GM18519 (cell line): ENCODE results near the gene REEP3.
"Not testable (repeated sequence)": the region's sequence is repeated elsewhere in the genome, so short reads cannot be mapped to it uniquely, and the experiment has no call there.

Experiments used
- ATAC-seq: cut with Tn5 transposase; IDR thresholded peaks from one replicate; pipeline ENCODE4 v1.9.1; 2021; ENCODE audit warnings: mild to moderate bottlenecking, moderate library complexity; ENCODE audit not compliant: unreplicated experiment, low FRiP score

REEP3 gene

GRCh38 chr10:63520500-63521415 is at the start of gene REEP3:
TSS of gene REEP3 (plus strand) at chr10:63521401. CDS start at chr10:63521546, 145 bp downstream.
- peak; percentile 45 for ATAC-seq

GRCh38 chr10:63474488-63474887 is 46.7 kb upstream of the REEP3 start:
- no peak for ATAC-seq

- ATAC-seq: no peak
Observed at GRCh38 chr10:63477927-63478326, 43.3 kb upstream of the REEP3 start.

GRCh38 chr10:63478564-63478963 is 42.6 kb upstream of the REEP3 start:
- no peak for ATAC-seq

GRCh38 chr10:63480237-63480636 is 41.0 kb upstream of the REEP3 start:
- ATAC-seq: no peak

- no peak for ATAC-seq
Observed at GRCh38 chr10:63481815-63482421, 39.3 kb upstream of the REEP3 start.

GRCh38 chr10:63483983-63484382 is 37.2 kb upstream of the REEP3 start:
- no peak for ATAC-seq

GRCh38 chr10:63487990-63488389 is 33.2 kb upstream of the REEP3 start:
- no peak for ATAC-seq

GRCh38 chr10:63489838-63490237 is 31.4 kb upstream of the REEP3 start:
- no peak for ATAC-seq

- no peak for ATAC-seq
Observed at GRCh38 chr10:63491588-63492316, 29.4 kb upstream of the REEP3 start.

- ATAC-seq: not testable (repeated sequence)
Observed at GRCh38 chr10:63492317-63492690, 28.9 kb upstream of the REEP3 start.

GRCh38 chr10:63493004-63493403 is 28.2 kb upstream of the REEP3 start:
- ATAC-seq: no peak

GRCh38 chr10:63494951-63495350 is 26.2 kb upstream of the REEP3 start:
- no peak for ATAC-seq

- no peak for ATAC-seq
Observed at GRCh38 chr10:63496561-63496960, 24.6 kb upstream of the REEP3 start.

- ATAC-seq: no peak
Observed at GRCh38 chr10:63497321-63497720, 23.9 kb upstream of the REEP3 start.

- ATAC-seq: no peak
Observed at GRCh38 chr10:63498665-63499064, 22.5 kb upstream of the REEP3 start.

- not testable (repeated sequence) for ATAC-seq
Observed at GRCh38 chr10:63500551-63500950, 20.6 kb upstream of the REEP3 start.

GRCh38 chr10:63501954-63502353 is 19.2 kb upstream of the REEP3 start:
- ATAC-seq: no peak

GRCh38 chr10:63502832-63503231 is 18.4 kb upstream of the REEP3 start:
- ATAC-seq: no peak

GRCh38 chr10:63503395-63503794 is 17.8 kb upstream of the REEP3 start:
- no peak for ATAC-seq
